Measurements from ENCODE around the gene MPRIP.

- TF ChIP-seq CTCF (conservative IDR thresholded peaks at IDR 0.05), result no peak
- no peak for TF ChIP-seq ZFX (IDR thresholded peaks at IDR 0.05)
Measured at GRCh38 chr17:17164676-17165075, 122.4 kb downstream of the MPRIP start.
